LNCaP clone FGC (cell line): ENCODE data around the gene WIPF1.

Source experiments
- DNase-seq: peaks from one replicate; pipeline ENCODE4 v3.0.0-alpha.2; 2011; ENCODE audit warnings: low read depth
- H3K4me3 ChIP-seq: 2 replicates; pipeline ENCODE4 v1.5.1; 2011; ENCODE audit warnings: mild to moderate bottlenecking, low read depth, low read length, control low read depth
- TF ChIP-seq, protein P1 (sequence below): IDR thresholded peaks from 2 replicates; pipeline ENCODE4 v1.5.1; 2012; ENCODE audit warnings: mild to moderate bottlenecking; ENCODE audit not compliant: control insufficient read depth, insufficient read depth; ENCODE audit errors: extremely low read depth

The WIPF1 gene

DNA sequence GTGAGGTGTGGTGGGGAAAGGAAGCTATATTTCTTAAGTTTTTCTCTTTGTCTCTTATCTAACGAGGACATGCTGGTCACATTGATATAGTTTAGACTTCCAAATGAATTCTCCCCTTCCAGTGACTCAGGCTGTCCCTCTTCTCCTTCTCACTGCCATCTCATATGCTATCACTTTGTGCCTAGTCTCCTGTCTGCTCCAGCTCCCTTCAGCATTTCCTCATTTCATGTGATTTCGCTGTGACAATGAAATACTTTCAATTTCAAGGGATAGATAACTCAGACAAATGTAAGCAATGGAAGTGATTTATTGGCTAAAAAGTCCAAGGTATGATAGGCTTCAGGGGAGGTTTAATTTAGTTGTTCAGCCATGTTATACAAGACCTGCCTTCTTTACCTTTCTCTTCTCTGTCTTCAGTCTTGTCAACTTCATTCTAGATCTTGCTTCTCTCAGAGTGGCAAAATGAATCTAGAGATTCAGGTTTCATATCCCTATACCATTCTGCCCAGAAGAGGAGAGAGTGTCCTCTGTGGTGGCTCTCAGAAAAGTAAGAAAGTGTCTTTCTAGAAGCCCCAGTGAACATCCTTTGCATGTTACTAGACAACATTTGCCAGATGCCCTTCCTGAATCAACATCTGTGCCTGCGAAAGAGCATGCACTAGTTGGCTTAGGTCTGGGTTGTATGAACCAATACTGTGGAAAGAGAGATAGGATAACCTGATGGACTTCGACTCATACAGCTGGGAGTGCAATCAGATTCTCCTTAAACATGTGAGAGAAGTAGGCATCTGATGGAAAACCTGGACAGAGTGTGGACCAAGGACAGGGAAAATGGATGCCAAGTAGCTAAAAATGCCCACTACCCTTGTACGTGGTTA, 80.9 kb downstream of the WIPF1 start:
- DNase-seq: no peak
- TF ChIP-seq, protein P1, sequence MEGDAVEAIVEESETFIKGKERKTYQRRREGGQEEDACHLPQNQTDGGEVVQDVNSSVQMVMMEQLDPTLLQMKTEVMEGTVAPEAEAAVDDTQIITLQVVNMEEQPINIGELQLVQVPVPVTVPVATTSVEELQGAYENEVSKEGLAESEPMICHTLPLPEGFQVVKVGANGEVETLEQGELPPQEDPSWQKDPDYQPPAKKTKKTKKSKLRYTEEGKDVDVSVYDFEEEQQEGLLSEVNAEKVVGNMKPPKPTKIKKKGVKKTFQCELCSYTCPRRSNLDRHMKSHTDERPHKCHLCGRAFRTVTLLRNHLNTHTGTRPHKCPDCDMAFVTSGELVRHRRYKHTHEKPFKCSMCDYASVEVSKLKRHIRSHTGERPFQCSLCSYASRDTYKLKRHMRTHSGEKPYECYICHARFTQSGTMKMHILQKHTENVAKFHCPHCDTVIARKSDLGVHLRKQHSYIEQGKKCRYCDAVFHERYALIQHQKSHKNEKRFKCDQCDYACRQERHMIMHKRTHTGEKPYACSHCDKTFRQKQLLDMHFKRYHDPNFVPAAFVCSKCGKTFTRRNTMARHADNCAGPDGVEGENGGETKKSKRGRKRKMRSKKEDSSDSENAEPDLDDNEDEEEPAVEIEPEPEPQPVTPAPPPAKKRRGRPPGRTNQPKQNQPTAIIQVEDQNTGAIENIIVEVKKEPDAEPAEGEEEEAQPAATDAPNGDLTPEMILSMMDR: no peak

DNA sequence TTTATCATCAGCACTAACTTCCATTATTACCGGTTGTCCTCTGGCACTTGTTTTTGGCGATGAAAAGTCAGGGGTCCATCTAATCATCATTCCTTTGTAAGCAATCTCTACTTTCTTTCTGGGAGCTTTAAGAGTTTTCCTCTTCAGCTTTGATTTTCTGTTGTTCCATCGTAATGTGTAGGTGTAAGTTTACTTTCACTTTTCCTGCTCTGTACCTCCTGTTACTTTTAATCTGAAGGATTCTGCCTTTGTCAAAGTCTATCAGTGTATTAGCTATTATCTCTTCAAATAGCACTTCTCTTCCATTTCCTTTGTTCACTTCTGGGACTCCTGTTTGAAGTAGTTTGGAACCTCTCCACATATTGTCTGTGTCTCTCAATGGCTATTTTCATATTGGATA, 85.3 kb downstream of the WIPF1 start:
- TF ChIP-seq, protein P1: no peak
- no peak overlapping the region for H3K4me3 ChIP-seq
- no peak for DNase-seq

More for the DNA sequence above, 80.9 kb downstream of the WIPF1 start:
- no peak overlapping the region for H3K4me3 ChIP-seq

DNA sequence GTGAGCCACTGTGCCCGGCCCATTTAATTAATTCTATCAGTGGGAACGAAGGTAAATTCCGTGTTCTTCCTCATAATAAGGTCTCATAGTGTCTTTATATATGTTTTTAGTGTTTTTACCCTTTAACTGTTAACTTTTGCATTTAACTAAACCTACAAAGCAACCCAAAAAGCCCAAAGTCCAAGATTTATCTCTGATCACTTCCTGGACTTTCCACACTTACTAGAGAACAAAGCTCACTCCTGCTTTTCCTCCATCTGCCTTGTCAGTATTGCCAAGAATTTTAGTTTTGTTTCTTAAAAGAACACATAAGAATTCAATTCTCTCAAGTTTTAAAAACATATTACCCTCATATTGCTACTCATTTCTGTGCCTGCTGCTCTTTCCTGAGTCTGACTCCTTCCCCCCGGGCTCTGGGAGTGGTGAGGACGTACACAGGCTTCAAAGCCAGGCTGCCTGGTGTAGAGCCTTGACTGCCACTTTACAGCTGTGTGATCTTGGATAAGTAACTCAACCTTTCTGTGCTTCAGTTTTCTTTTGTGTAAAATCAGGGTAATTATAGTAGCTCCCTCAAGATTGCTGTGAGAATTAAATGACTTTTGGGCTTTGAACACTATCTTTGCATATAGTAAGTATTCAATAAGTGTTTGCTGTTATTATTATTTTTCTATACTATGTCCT, 85.9 kb downstream of the WIPF1 start:
- no peak overlapping the region for H3K4me3 ChIP-seq
- TF ChIP-seq, protein P1: no peak
- DNase-seq: no peak

DNA sequence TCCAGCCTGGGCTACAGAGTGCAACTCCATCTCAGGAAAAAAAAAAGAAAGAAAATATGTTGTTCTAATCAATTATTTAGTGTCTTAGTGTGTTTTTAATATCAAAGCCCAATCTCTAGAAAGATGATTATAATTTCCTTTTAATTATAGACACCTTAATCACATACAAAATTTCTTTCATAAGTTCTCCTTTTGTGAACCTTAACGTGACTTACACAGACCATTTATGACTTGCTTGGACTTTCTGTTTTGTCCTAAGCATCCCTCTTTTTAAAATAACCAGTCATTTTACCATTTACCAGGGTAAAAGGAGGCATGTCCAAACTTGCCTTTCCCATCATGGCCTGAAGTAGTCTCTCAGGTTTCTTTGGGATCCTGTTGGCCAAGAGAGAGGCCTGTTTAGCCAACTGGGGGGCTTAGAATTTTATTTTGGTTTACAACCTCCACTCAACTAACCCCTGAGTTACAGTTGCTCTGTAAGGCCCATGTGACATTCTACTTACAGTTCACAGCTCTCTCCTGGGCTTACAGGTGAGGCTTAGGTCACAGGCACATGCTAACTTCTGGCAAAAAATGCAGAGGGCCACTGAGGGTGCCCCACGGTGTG, 86.9 kb downstream of the WIPF1 start:
- DNase-seq: no peak
- H3K4me3 ChIP-seq: no peak overlapping the region
- TF ChIP-seq, protein P1: no peak
